K562 (cell line): ENCODE measurements around the gene TIMP3. TPM values are rescaled to one million over a fixed set of nuclear protein-coding genes. Genes with fewer than 3 reads are reported as not detected.

Source experiments
- CHD2 ChIP-seq: IDR thresholded peaks from 2 replicates; pipeline ENCODE4 v1.6.1; 2011; ENCODE audit warnings: low read depth, low read length
- ETS1 ChIP-seq: conservative IDR thresholded peaks from 2 replicates; pipeline ENCODE4 v1.6.1; 2011; ENCODE audit warnings: low read depth, mild to moderate bottlenecking, low read length; ENCODE audit not compliant: control insufficient read depth
- FOS ChIP-seq: IDR thresholded peaks from 3 replicates; pipeline ENCODE4 v1.6.1; 2011; ENCODE audit not compliant: insufficient read length; ENCODE audit errors: extremely low read depth
- NFYB ChIP-seq: IDR thresholded peaks from 2 replicates; pipeline ENCODE4 v1.6.1; 2011; ENCODE audit warnings: mild to moderate bottlenecking, moderate library complexity; ENCODE audit not compliant: insufficient read length; ENCODE audit errors: extremely low read depth
- SRSF7 ChIP-seq: fragments of 200-400 bp; formaldehyde crosslinking; optimal IDR thresholded peaks from 2 replicates; pipeline ENCODE3; 2017; ENCODE audit warnings: mild to moderate bottlenecking, low read depth, low read length
- TAF15 ChIP-seq: fragments of 200-400 bp; formaldehyde crosslinking; IDR thresholded peaks from 2 replicates; pipeline ENCODE4 v1.6.1; 2017; ENCODE audit warnings: mild to moderate bottlenecking, low read depth, low read length, moderate library complexity
- TCF3 ChIP-seq: sonication (generic); formaldehyde crosslinking; IDR thresholded peaks from 2 replicates; pipeline ENCODE4 v1.4.0; 2020; ENCODE audit warnings: mild to moderate bottlenecking, missing genetic modification reagents
- YY1 ChIP-seq, 3 experiments: IDR thresholded peaks; 2 replicates each; pipeline ENCODE4 v1.6.1; 2011; ENCODE audit warnings: low read length in 2 of 3, mild to moderate bottlenecking in 2 of 3, moderate library complexity in 2 of 3, borderline replicate concordance in 1 of 3, control low read depth in 1 of 3, low read depth in 1 of 3; ENCODE audit not compliant: insufficient read depth in 3 of 3, insufficient replicate concordance in 2 of 3, control insufficient read depth in 1 of 3, insufficient read length in 1 of 3; ENCODE audit errors: extremely low read depth in 1 of 3
- ZBTB9 ChIP-seq: fragments of 450-650 bp; formaldehyde crosslinking; IDR thresholded peaks from 2 replicates; pipeline ENCODE4 v1.4.0; 2020; ENCODE audit warnings: mild to moderate bottlenecking, moderate library complexity
- polyA plus RNA-seq, 8 experiments: library from polyadenylated mRNA; depleted of rRNA in 4 of 8; stranded (reverse) in 5 of 8; unstranded in 3 of 8; fragments of >200 nt; fragmentation: Nextera tagmentation in 2 of 8; fragmentation: Illumina TruSeq in 1 of 8; extraction: Ambion mirVana in 2 of 8; extraction: Trizol in 1 of 8; gene quantifications; 2 replicates each; pipeline versions ENCODE4 v1.2.1 to v1.2.3, GENCODE V29; 2011 to 2014; ENCODE audit warnings: inconsistent platforms in 1 of 8, missing spikeins in 1 of 8
- total RNA-seq, 7 experiments: library from RNA; depleted of rRNA in 6 of 7; stranded (reverse); fragments of >200 nt in 6 of 7; fragmentation: Illumina TruSeq in 2 of 7; extraction: Trizol in 2 of 7; gene quantifications; 2 replicates each; pipeline versions ENCODE4 v1.2.1 to v1.2.3, GENCODE V29; 2011 to 2021; ENCODE audit warnings: low replicate concordance in 1 of 7
- TF ChIP-seq, protein P1 (sequence below), 2 experiments: fragments of 450-650 bp; IDR thresholded peaks; 2 replicates each; pipeline ENCODE4 v1.6.1; 2018; ENCODE audit warnings: mild to moderate bottlenecking in 2 of 2, low read depth in 1 of 2; ENCODE audit not compliant: partially characterized antibody in 2 of 2

Gene TIMP3
- total and polyA plus RNA-seq, 9 of the 15 experiments (the other 6 are each of a cell fraction or from before 2014, with no cell fraction given), result 0.07 to 0.73 (median 0.18) TPM

DNA sequence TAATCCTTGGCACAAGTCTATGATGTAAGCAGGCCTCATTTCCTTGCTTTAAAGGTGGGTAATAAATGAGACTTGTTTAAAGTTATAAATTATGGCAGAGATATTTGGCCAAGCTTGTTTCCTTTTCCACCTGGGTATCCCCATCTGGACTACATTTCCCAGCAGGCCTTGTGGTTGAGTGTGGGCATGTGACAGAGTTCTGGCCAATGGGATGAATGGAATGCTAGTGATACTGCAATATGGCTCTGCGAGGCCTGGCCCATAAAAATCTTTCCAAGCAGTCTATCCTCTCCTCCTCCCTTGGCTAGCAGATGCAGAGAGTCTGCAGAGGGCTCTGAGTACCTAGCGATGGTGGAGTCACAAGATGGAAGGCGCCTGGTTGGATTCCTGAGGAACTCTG is 102.5 kb downstream of the TIMP3 start (continued):
- TF ChIP-seq SRSF7 (no peak), NFYB (peak; percentile 48), CHD2 (no peak), ETS1 (0 out of 2 replicates have a peak, but pooled peaks have one; percentile 37), YY1 (IDR thresholded peaks at IDR 0.05; ENCODE audit: borderline replicate concordance in 1 of 3, control insufficient read depth in 1 of 3, extremely low read depth in 1 of 3, insufficient read depth in 3 of 3, insufficient read length in 1 of 3, insufficient replicate concordance in 2 of 3, low read depth in 1 of 3, low read length in 2 of 3) (peak in 2 of 3 experiments; percentile 37 to 79), TAF15 (no peak), FOS (peak; percentile 53), ZBTB9 (no peak), TCF3 (CRISPR knock-in tag) (no peak)
- TF ChIP-seq, protein P1, sequence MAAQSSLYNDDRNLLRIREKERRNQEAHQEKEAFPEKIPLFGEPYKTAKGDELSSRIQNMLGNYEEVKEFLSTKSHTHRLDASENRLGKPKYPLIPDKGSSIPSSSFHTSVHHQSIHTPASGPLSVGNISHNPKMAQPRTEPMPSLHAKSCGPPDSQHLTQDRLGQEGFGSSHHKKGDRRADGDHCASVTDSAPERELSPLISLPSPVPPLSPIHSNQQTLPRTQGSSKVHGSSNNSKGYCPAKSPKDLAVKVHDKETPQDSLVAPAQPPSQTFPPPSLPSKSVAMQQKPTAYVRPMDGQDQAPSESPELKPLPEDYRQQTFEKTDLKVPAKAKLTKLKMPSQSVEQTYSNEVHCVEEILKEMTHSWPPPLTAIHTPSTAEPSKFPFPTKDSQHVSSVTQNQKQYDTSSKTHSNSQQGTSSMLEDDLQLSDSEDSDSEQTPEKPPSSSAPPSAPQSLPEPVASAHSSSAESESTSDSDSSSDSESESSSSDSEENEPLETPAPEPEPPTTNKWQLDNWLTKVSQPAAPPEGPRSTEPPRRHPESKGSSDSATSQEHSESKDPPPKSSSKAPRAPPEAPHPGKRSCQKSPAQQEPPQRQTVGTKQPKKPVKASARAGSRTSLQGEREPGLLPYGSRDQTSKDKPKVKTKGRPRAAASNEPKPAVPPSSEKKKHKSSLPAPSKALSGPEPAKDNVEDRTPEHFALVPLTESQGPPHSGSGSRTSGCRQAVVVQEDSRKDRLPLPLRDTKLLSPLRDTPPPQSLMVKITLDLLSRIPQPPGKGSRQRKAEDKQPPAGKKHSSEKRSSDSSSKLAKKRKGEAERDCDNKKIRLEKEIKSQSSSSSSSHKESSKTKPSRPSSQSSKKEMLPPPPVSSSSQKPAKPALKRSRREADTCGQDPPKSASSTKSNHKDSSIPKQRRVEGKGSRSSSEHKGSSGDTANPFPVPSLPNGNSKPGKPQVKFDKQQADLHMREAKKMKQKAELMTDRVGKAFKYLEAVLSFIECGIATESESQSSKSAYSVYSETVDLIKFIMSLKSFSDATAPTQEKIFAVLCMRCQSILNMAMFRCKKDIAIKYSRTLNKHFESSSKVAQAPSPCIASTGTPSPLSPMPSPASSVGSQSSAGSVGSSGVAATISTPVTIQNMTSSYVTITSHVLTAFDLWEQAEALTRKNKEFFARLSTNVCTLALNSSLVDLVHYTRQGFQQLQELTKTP (IDR thresholded peaks at IDR 0.05; ENCODE audit: low read depth in 1 of 2, partially characterized antibody in 2 of 2), result peak in 1 of 2 experiments; percentile 61
- TF ChIP-seq, all 486 proteins: peak for 17
